HepG2 (cell line): ENCODE measurements around the gene AFF2. TPM values are rescaled to one million over a fixed set of nuclear protein-coding genes. Genes with fewer than 3 reads are reported as not detected.

ENCODE experiments used
- ATAC-seq: fragments of 200-7000 bp; cut with Tn5 transposase; 3 replicates; pipeline ENCODE4 v1.9.1; 2020; ENCODE audit warnings: mild to moderate bottlenecking, moderate library complexity
- BruUV-seq: library from RNA; stranded (reverse); fragments of 400-500 nt; replicated peaks from 2 replicates; lab custom pipeline; 2021; lab: Mats Ljungman, UMichigan
- CTCF ChIA-PET: fragments of 300-600 bp; formaldehyde crosslinking; extraction: SDS; loops from one replicate; lab custom pipeline; 2021; ENCODE audit warnings: low total read pairs, inconsistent platforms, low intra/inter-chr PET ratio; lab: Yijun Ruan, JAX
- POLR2A ChIA-PET: fragments of 350-600 bp; sonication (Branson Sonifier 250); formaldehyde crosslinking; loops from one replicate; lab custom pipeline; 2020; ENCODE audit warnings: antibody characterized with exemption, inconsistent platforms; lab: Yijun Ruan, JAX
- DNase-seq: peaks from one replicate; pipeline ENCODE4 v3.0.0-alpha.2; 2015; ENCODE audit warnings: low spot score
- FAIRE-seq: peaks from 3 replicates; lab custom pipeline; 2011; peaks lifted over from hg19 to GRCh38; lab: Jason Lieb, UNC
- H2AFZ ChIP-seq: one replicate; pipeline ENCODE4 v1.6.1; 2011; ENCODE audit warnings: low read length, inconsistent platforms
- H3K27ac ChIP-seq: fragments of 300-600 bp; 3 replicates; pipeline ENCODE4 v1.8.0; 2011; ENCODE audit warnings: mixed run types, mild to moderate bottlenecking, mixed read lengths, low read length, inconsistent platforms; ENCODE audit not compliant: insufficient read depth; ENCODE audit errors: extremely low read length
- H3K27me3 ChIP-seq, 2 experiments: fragments of 200-600 bp in 1 of 2; 2 replicates in 1 of 2; 3 replicates in 1 of 2; pipeline versions ENCODE4 v1.6.0 to v1.8.0; 2011; ENCODE audit warnings: low read length in 2 of 2, mild to moderate bottlenecking in 2 of 2, moderate library complexity in 2 of 2, inconsistent platforms in 1 of 2; ENCODE audit not compliant: insufficient read depth in 2 of 2, control insufficient read depth in 1 of 2
- H3K36me3 ChIP-seq, 2 experiments: fragments of 200-600 bp in 1 of 2; replicated peaks in 1 of 2; 2 replicates in 1 of 2; 3 replicates in 1 of 2; pipeline versions ENCODE4 v1.5.1 to v1.8.0; 2011; ENCODE audit warnings: low read length in 2 of 2, inconsistent platforms in 1 of 2; ENCODE audit not compliant: insufficient read depth in 2 of 2, control insufficient read depth in 1 of 2
- H3K4me1 ChIP-seq: 2 replicates; pipeline ENCODE4 v1.5.1; 2012; ENCODE audit warnings: low read length, inconsistent platforms; ENCODE audit not compliant: insufficient read depth
- H3K4me2 ChIP-seq: 2 replicates; pipeline ENCODE4 v1.6.0; 2011; ENCODE audit warnings: low read depth, low read length, inconsistent platforms
- H3K4me3 ChIP-seq, 3 experiments: fragments of 200-600 bp in 1 of 3; sonication (generic), shearing (Covaris generic) in 1 of 3; replicated peaks in 1 of 3; 2 replicates each; pipeline ENCODE4 v1.5.1; 2011 to 2016; ENCODE audit warnings: low read length in 3 of 3, inconsistent platforms in 2 of 3, low read depth in 2 of 3, mild to moderate bottlenecking in 2 of 3, control low read depth in 1 of 3, mixed read lengths in 1 of 3; ENCODE audit not compliant: insufficient read depth in 1 of 3
- H3K79me2 ChIP-seq: one replicate; pipeline ENCODE4 v1.6.1; 2011; ENCODE audit warnings: low read length, inconsistent platforms; ENCODE audit not compliant: insufficient read depth
- H3K9ac ChIP-seq: 2 replicates; pipeline ENCODE4 v1.6.0; 2011; ENCODE audit warnings: mild to moderate bottlenecking, low read depth, low read length, inconsistent platforms; ENCODE audit not compliant: insufficient read depth
- H3K9me3 ChIP-seq: 2 replicates; pipeline ENCODE4 v1.5.1; 2012; ENCODE audit warnings: mild to moderate bottlenecking, low read length
- H4K20me1 ChIP-seq: 2 replicates; pipeline ENCODE4 v1.6.0; 2011; ENCODE audit warnings: inconsistent platforms, mild to moderate bottlenecking, low read length, moderate library complexity; ENCODE audit not compliant: insufficient read depth
- HNRNPL ChIP-seq: fragments of 200-400 bp; formaldehyde crosslinking; IDR thresholded peaks from 2 replicates; pipeline ENCODE4 v1.6.1; 2017; ENCODE audit warnings: mild to moderate bottlenecking, low read depth, low read length
- MLXIP ChIP-seq: sonication (generic); formaldehyde crosslinking; IDR thresholded peaks from 2 replicates; pipeline ENCODE4 v1.9.0; 2021; ENCODE audit warnings: missing genetic modification reagents, borderline replicate concordance
- NCOA2 ChIP-seq: sonication (generic); formaldehyde crosslinking; IDR thresholded peaks from 2 replicates; pipeline ENCODE4 v1.8.0; 2022; ENCODE audit warnings: inconsistent platforms
- POLR2AphosphoS2 ChIP-seq: IDR thresholded peaks from 2 replicates; pipeline ENCODE4 v1.6.1; 2011; ENCODE audit warnings: low read depth, low read length, improper control_type of control experiment
- SRSF1 ChIP-seq: fragments of 200-400 bp; formaldehyde crosslinking; optimal IDR thresholded peaks from 2 replicates; pipeline ENCODE3; 2017; ENCODE audit warnings: mild to moderate bottlenecking, low read depth, low read length, moderate library complexity
- U2AF1 ChIP-seq: fragments of 200-400 bp; formaldehyde crosslinking; optimal IDR thresholded peaks from 2 replicates; pipeline ENCODE3; 2017; ENCODE audit warnings: mild to moderate bottlenecking, low read depth, low read length
- WGBS: methylation state at CpG from one replicate; pipeline ENCODE4 v1.1.6; 2017; ENCODE audit warnings: low lambda C conversion rate; 5-methylcytosine and 5-hydroxymethylcytosine counted together
- in situ Hi-C: cut with HindIII; loops from 2 replicates; pipeline ENCODE4 v1.10.0; 2017; ENCODE audit warnings: low pct_unique_long_range_greater_than_20kb; ENCODE audit not compliant: extremely low pct_ligation_motif_present
- intact Hi-C: fragments of 100-400 bp; cut with micrococcal nuclease; formaldehyde crosslinking; loops from one replicate; pipeline ENCODE4 v1.10.0; 2022; ENCODE audit not compliant: unreplicated experiment
- polyA plus RNA-seq, 8 experiments: library from polyadenylated mRNA; depleted of rRNA in 3 of 8; stranded (reverse) in 7 of 8; unstranded in 1 of 8; fragments of >200 nt; fragmentation: Illumina TruSeq in 4 of 8; extraction: Trizol in 4 of 8; gene quantifications; 2 replicates each; pipeline versions ENCODE4 v1.2.1 to v1.2.3, GENCODE V29; 2011 to 2016; ENCODE audit warnings: low read depth in 4 of 8, missing spikeins in 1 of 8, mixed read lengths in 1 of 8; ENCODE audit not compliant: insufficient read depth in 1 of 8
- total RNA-seq, 5 experiments: library from RNA; depleted of rRNA; stranded (reverse); fragments of >200 nt; fragmentation: Illumina TruSeq; extraction: Trizol; gene quantifications; 2 replicates each; pipeline ENCODE4 v1.2.3, GENCODE V29; 2016; ENCODE audit warnings: low read depth in 1 of 5
- TF ChIP-seq, protein P1 (sequence below): sonication (generic); formaldehyde crosslinking; IDR thresholded peaks from 2 replicates; pipeline ENCODE4 v1.4.0; 2020; ENCODE audit warnings: missing genetic modification reagents, borderline replicate concordance

AFF2 gene
- total and polyA plus RNA-seq, 2 of the 13 experiments (the other 11 are each of a cell fraction or from before 2014, with no cell fraction given) = not detected

- TF ChIP-seq U2AF1 (no peak), POLR2AphosphoS2 (no peak), MLXIP (CRISPR knock-in tag) (no peak), NCOA2 (no peak), HNRNPL (no peak)
- TF ChIP-seq, all 625 proteins: peak for 0
- in situ Hi-C loops = no loop called here
- intact Hi-C loops = no loop called here
- no TSS peak for BruUV-seq
- no peaks in the 10 kb centered on the region for H3K36me3 ChIP-seq
- H3K27ac ChIP-seq = no peak overlapping the region
- DNase-seq (no peak), FAIRE-seq (no peak), ATAC-seq (no peak)
- no peaks in the 10 kb centered on the region for H3K4me1 ChIP-seq
- no peaks in the 10 kb centered on the region for H3K27me3 ChIP-seq
- no peak overlapping the region for H2AFZ ChIP-seq
- no peak overlapping the region for H3K4me3 ChIP-seq
- H3K79me2 ChIP-seq = no peaks in the 10 kb centered on the region
- no peak overlapping the region for H3K9ac ChIP-seq
- WGBS = 97% methylated on average over 3 of the region's 3 CpGs
- H4K20me1 ChIP-seq = no peaks in the 10 kb centered on the region
- CTCF ChIA-PET = no interaction called here
- H3K9me3 ChIP-seq = no peaks in the 10 kb centered on the region
- POLR2A ChIA-PET = no interaction called here
- no peak overlapping the region for H3K4me2 ChIP-seq
These were observed 197.8 kb downstream of the AFF2 start for GRCh38 chrX:148698221-148698620.

- no peak for DNase-seq
- no peak for FAIRE-seq
- Histone ChIP-seq H3K4me2 (no peak overlapping the region), H3K27me3 (no peaks in the 10 kb centered on the region), H3K4me3 (no peak overlapping the region), H3K36me3 (no peaks in the 10 kb centered on the region), H3K4me1 (no peaks in the 10 kb centered on the region), H4K20me1 (no peaks in the 10 kb centered on the region), H3K79me2 (no peaks in the 10 kb centered on the region), H2AFZ (no peak overlapping the region), H3K9me3 (no peaks in the 10 kb centered on the region), H3K27ac (no peak overlapping the region), H3K9ac (no peak overlapping the region)
- ATAC-seq = no peak
- ChIA-PET CTCF (no interaction called here), POLR2A (no interaction called here)
- no TSS peak for BruUV-seq
- 8% methylated on average over 2 of the region's 2 CpGs for WGBS
- intact Hi-C loops (no loop called here), in situ Hi-C loops (no loop called here)
- TF ChIP-seq SRSF1 = no peak
- TF ChIP-seq, protein P1, sequence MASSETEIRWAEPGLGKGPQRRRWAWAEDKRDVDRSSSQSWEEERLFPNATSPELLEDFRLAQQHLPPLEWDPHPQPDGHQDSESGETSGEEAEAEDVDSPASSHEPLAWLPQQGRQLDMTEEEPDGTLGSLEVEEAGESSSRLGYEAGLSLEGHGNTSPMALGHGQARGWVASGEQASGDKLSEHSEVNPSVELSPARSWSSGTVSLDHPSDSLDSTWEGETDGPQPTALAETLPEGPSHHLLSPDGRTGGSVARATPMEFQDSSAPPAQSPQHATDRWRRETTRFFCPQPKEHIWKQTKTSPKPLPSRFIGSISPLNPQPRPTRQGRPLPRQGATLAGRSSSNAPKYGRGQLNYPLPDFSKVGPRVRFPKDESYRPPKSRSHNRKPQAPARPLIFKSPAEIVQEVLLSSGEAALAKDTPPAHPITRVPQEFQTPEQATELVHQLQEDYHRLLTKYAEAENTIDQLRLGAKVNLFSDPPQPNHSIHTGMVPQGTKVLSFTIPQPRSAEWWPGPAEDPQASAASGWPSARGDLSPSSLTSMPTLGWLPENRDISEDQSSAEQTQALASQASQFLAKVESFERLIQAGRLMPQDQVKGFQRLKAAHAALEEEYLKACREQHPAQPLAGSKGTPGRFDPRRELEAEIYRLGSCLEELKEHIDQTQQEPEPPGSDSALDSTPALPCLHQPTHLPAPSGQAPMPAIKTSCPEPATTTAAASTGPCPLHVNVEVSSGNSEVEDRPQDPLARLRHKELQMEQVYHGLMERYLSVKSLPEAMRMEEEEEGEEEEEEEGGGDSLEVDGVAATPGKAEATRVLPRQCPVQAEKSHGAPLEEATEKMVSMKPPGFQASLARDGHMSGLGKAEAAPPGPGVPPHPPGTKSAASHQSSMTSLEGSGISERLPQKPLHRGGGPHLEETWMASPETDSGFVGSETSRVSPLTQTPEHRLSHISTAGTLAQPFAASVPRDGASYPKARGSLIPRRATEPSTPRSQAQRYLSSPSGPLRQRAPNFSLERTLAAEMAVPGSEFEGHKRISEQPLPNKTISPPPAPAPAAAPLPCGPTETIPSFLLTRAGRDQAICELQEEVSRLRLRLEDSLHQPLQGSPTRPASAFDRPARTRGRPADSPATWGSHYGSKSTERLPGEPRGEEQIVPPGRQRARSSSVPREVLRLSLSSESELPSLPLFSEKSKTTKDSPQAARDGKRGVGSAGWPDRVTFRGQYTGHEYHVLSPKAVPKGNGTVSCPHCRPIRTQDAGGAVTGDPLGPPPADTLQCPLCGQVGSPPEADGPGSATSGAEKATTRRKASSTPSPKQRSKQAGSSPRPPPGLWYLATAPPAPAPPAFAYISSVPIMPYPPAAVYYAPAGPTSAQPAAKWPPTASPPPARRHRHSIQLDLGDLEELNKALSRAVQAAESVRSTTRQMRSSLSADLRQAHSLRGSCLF (CRISPR knock-in tag) = no peak
These were observed 199.6 kb downstream of the AFF2 start for GRCh38 chrX:148700021-148700420.
